AG04450 (cell line): Measurements from ENCODE around the gene ZBED5. TPM values are rescaled to one million over a fixed set of nuclear protein-coding genes. Genes with fewer than 3 reads are reported as not detected.
"Not testable (repeated sequence)": the region's sequence is repeated elsewhere in the genome, so short reads cannot be mapped to it uniquely, and the experiment has no call there.

ENCODE experiments used
- CTCF ChIA-PET: fragments of 300-600, 350-600 bp; formaldehyde crosslinking; extraction: SDS; loops from one replicate; lab custom pipeline; 2022; ENCODE audit warnings: antibody characterized with exemption, inconsistent platforms; lab: Charles Lee
- POLR2A ChIA-PET: fragments of 350-600 bp; formaldehyde crosslinking; extraction: SDS; loops from one replicate; lab custom pipeline; 2021; ENCODE audit warnings: antibody characterized with exemption, inconsistent platforms; lab: Yijun Ruan, JAX
- DNase-seq: peaks from one replicate; pipeline ENCODE4 v3.0.0-alpha.2; 2011; ENCODE audit warnings: low read depth, low spot score
- H3K27ac ChIP-seq: one replicate; pipeline ENCODE4 v1.5.1; 2012; ENCODE audit warnings: low read depth, low read length, control low read depth
- H3K27me3 ChIP-seq: one replicate; pipeline ENCODE4 v1.6.0; 2012; ENCODE audit warnings: low read length; ENCODE audit not compliant: control insufficient read depth, insufficient read depth
- H3K4me3 ChIP-seq: 2 replicates; pipeline ENCODE4 v1.5.1; 2011; ENCODE audit warnings: mild to moderate bottlenecking, low read depth, low read length, control low read depth
- H3K9me3 ChIP-seq: 2 replicates; pipeline ENCODE4 v1.5.1; 2012; ENCODE audit warnings: low read length; ENCODE audit not compliant: control insufficient read depth, insufficient read depth
- polyA plus RNA-seq: library from polyadenylated mRNA; depleted of rRNA; stranded (reverse); fragments of >200 nt; gene quantifications from 2 replicates; pipeline ENCODE4 v1.2.3, GENCODE V29; 2011
- TF ChIP-seq, protein P1 (sequence below): IDR thresholded peaks from 2 replicates; pipeline ENCODE4 v1.5.1; 2011; ENCODE audit warnings: low read depth, low read length, control low read depth, inconsistent platforms

The ZBED5 gene
- polyA plus RNA-seq, 1 experiment, result 87.7 TPM

DNA sequence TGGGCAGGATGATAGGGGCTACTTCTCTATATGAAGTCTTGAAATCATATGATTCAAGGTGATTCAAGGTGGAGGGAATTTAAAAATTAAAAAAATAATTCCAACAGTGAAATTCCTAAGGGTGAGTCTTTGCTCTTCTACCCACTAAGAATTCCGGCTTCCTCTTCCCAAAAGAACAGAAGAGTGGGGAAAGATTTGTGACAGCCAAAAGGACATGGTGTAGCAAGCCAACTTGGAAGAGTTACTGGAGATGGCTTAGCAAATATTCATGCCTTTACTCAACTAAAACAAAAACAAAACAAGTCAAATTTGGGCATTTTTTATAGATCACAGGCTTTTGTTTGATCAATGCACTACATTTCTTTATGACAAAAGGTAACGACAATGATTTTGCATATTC, 12.3 kb downstream of the ZBED5 start:
- no peaks in the 10 kb centered on the region for H3K27me3 ChIP-seq
- no peaks in the 10 kb centered on the region for H3K9me3 ChIP-seq
- POLR2A ChIA-PET, result interaction anchor here (1.5 kb wide), 1 partner anchor 37 kb away, joined by 4 read pairs; the partner anchor contains the start of gene EIF4G2
- no peak overlapping the region for H3K27ac ChIP-seq
- DNase-seq, result no peak
- TF ChIP-seq, protein P1, sequence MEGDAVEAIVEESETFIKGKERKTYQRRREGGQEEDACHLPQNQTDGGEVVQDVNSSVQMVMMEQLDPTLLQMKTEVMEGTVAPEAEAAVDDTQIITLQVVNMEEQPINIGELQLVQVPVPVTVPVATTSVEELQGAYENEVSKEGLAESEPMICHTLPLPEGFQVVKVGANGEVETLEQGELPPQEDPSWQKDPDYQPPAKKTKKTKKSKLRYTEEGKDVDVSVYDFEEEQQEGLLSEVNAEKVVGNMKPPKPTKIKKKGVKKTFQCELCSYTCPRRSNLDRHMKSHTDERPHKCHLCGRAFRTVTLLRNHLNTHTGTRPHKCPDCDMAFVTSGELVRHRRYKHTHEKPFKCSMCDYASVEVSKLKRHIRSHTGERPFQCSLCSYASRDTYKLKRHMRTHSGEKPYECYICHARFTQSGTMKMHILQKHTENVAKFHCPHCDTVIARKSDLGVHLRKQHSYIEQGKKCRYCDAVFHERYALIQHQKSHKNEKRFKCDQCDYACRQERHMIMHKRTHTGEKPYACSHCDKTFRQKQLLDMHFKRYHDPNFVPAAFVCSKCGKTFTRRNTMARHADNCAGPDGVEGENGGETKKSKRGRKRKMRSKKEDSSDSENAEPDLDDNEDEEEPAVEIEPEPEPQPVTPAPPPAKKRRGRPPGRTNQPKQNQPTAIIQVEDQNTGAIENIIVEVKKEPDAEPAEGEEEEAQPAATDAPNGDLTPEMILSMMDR, result no peak
- H3K4me3 ChIP-seq, result no peak overlapping the region
- CTCF ChIA-PET, result no interaction called here

DNA sequence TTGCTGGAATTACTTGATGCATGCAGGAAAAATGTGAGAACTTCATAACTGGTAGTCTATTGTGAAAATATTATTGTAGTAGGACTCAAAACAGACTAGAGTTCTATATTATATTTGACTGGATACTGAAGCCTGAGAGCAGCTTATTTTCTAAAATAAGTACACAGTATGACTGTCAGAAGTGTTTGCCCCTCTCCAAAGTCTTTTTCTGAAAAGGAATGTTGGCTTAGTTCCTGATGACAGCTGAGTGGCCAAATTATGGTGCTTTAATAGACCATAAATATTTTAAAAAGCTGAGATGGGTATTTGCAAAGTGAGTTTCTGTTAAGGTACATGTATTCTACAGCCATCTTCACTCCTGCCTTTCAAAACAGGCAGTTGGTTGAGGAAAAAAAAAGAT, 13.1 kb downstream of the ZBED5 start:
- Histone ChIP-seq H3K4me3 (no peak overlapping the region), H3K9me3 (no peaks in the 10 kb centered on the region), H3K27me3 (no peaks in the 10 kb centered on the region), H3K27ac (no peak overlapping the region)
- CTCF ChIA-PET, result no interaction called here
- POLR2A ChIA-PET, result interaction anchor here (1.5 kb wide), 1 partner anchor 36 kb away, joined by 4 read pairs; the partner anchor contains the start of gene EIF4G2
- TF ChIP-seq, protein P1, result no peak
- DNase-seq, result no peak

DNA sequence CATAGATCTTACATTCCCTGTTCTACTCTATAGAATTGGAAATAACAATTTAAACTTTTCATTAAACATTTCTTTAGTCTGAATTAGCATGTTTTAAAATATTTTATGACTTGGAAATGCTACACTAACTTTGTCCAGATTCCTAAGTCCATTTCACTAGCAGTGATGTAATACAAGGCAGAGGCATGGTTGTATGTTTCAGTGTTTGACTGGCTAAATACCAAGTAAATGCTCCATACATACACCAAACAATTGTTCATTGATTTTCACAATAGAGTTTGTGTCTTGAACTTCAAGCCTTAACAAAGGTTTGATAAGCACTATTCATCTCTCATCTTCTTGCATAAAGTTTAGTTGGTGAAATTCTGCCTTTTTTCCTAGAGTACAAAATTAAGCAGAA, 13.5 kb downstream of the ZBED5 start:
- Histone ChIP-seq H3K9me3 (no peaks in the 10 kb centered on the region), H3K27ac (no peak overlapping the region), H3K4me3 (no peak overlapping the region), H3K27me3 (no peaks in the 10 kb centered on the region)
- ChIA-PET CTCF (no interaction called here), POLR2A (interaction anchor here (1.5 kb wide), 1 partner anchor 36 kb away, joined by 4 read pairs; the partner anchor contains the start of gene EIF4G2)
- no peak for DNase-seq
- TF ChIP-seq, protein P1, result no peak

DNA sequence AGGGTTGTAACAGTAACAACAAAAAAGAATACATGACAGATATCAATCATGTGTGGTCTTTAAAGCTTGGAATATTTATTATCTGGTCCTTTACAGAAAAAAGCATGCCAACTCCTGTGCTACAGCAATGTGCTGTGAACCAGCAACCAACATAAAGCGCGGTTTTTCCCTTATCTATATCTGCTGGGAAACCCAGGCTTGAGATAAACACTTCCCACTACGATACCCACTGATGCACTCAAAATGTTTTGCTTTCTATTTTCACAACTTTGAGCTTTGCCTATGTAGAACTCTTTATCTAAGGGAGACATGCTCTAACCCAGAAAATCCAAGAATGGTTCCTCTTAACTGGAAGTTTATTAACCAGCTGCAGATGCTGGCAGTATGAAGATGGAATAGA, 19.0 kb downstream of the ZBED5 start:
- TF ChIP-seq, protein P1, result no peak
- ChIA-PET CTCF (no interaction called here), POLR2A (interaction anchor here (1.4 to 2.4 kb wide), 2 partner anchors 10 to 30 kb away, joined by 3 to 9 read pairs; partner anchors contain the start of gene EIF4G2)
- Histone ChIP-seq H3K27ac (no peak overlapping the region), H3K27me3 (no peaks in the 10 kb centered on the region), H3K4me3 (no peak overlapping the region), H3K9me3 (no peaks in the 10 kb centered on the region)
- DNase-seq, result no peak

DNA sequence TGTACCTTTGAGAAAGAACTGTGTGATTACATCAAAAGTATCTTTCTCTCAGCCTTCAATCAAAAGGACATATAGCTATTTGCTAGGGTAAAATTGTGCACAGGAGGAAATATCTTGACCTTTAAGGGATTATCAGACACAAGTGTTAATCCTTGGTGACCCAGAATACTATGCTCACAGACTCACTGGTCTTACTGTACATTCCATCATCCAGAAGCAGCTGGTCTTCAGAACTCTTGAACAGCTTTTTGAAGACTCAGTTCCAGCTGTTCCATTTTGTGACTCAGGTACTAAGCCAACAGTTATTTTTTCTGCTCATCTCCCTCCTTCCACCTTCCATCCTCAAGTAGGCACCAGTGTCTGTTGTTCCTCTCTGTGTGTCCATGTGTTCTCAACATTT, 19.8 kb downstream of the ZBED5 start:
- Histone ChIP-seq H3K27ac (no peak overlapping the region), H3K9me3 (no peaks in the 10 kb centered on the region), H3K4me3 (no peak overlapping the region), H3K27me3 (no peaks in the 10 kb centered on the region)
- ChIA-PET CTCF (interaction anchor here (0.6 kb wide), 1 partner anchor 11 kb away, joined by 3 read pairs; no protein-coding TSS in a partner anchor), POLR2A (interaction anchor here (1.4 to 2.4 kb wide), 2 partner anchors 11 to 29 kb away, joined by 3 to 9 read pairs; partner anchors contain the start of gene EIF4G2)
- TF ChIP-seq, protein P1, result no peak
- no peak for DNase-seq

DNA sequence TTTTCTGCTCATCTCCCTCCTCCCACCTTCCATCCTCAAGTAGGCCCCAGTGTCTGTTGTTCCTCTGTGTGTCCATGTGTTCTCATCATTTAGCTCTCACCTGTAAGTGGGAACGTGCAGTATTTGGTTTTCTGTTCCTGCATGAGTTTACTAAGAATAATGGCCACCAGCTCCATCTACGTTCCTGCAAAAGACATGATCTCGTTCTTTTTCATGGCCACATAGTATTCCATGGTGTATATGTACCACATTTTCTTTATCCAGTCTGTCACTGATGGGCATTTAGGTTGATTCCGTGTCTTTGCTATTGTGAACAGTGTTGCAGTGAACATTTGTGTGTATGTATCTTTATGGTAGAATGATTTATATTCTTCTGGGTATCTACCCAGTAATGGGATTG, 21.0 kb downstream of the ZBED5 start:
- H3K27ac ChIP-seq, DNase-seq, H3K4me3 ChIP-seq, H3K9me3 ChIP-seq, H3K27me3 ChIP-seq, CTCF ChIA-PET: not testable (repeated sequence)
- POLR2A ChIA-PET, result interaction anchor here (2.4 kb wide), 1 partner anchor 28 kb away, joined by 9 read pairs; the partner anchor contains the start of gene EIF4G2
